GM18909 (cell line): ENCODE measurements around the gene NFIA.

Experiments
- ATAC-seq: cut with Tn5 transposase; IDR thresholded peaks from one replicate; pipeline ENCODE4 v1.9.1; 2021; ENCODE audit warnings: mild to moderate bottlenecking; ENCODE audit not compliant: unreplicated experiment, poor library complexity

The NFIA gene

GRCh38 chr1:61436016-61436415 is 353.7 kb downstream of the NFIA start:
- no peak for ATAC-seq

- no peak for ATAC-seq
Measured at GRCh38 chr1:61436491-61437120, 354.2 kb downstream of the NFIA start.

GRCh38 chr1:61439234-61439633 is 356.9 kb downstream of the NFIA start:
- ATAC-seq: no peak

DNA sequence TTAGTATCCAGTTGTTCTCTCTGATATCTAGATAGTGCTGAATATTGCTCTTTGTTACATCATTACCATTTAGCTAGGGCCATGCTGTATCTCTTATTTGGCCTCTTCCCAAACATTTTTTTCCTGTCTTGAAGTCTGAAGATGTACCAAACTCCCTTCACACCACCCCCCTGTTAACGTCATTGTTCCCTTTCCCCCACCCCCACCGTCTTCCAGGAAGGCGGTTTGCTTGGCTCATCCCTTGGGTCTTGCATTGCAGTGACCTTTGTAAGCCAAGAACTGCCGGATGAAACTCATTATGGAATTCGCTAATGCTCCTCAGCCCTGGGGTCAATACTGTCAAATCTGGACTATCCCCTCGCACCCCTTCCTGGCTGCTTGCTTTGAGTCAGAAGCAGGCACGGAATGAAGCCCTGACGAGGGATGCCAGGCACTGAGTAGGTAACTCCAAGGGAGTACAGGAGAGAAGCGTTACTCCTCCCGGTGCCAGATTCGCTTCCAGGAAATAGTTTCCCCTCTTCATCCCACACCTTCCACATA is 359.4 kb downstream of the NFIA start:
- ATAC-seq: no peak

- no peak for ATAC-seq
Measured at GRCh38 chr1:61442544-61442943, 360.2 kb downstream of the NFIA start.

- ATAC-seq: no peak
Measured at GRCh38 chr1:61444288-61444687, 361.9 kb downstream of the NFIA start.

DNA sequence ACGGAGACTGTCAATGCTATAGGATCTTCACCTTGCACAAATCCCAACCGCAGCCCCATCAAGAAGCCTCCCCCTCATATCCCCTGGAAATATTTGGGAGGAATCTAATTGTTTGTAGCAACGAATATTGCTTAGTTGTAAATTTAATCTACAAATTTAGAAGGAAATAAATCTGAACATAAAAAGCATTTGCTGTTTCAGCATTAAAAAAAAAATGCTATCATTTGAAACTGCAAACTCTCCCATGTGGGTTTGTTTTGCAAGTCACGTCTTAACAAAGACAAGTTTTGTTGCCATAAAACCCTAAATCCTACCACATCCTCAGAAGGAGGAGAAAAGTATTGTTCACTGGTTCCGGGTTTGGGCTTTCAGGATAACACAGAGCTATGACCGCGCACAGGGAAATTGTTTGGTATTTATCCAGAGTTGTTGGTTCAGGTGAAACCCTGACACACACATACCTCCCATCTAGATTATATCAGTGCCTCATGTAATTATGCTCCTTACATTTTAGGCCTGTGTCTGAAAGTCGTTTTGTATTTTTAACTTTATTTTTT is 363.0 kb downstream of the NFIA start:
- no peak for ATAC-seq

- ATAC-seq: no peak
Measured at GRCh38 chr1:61446531-61446991, 364.2 kb downstream of the NFIA start.

DNA sequence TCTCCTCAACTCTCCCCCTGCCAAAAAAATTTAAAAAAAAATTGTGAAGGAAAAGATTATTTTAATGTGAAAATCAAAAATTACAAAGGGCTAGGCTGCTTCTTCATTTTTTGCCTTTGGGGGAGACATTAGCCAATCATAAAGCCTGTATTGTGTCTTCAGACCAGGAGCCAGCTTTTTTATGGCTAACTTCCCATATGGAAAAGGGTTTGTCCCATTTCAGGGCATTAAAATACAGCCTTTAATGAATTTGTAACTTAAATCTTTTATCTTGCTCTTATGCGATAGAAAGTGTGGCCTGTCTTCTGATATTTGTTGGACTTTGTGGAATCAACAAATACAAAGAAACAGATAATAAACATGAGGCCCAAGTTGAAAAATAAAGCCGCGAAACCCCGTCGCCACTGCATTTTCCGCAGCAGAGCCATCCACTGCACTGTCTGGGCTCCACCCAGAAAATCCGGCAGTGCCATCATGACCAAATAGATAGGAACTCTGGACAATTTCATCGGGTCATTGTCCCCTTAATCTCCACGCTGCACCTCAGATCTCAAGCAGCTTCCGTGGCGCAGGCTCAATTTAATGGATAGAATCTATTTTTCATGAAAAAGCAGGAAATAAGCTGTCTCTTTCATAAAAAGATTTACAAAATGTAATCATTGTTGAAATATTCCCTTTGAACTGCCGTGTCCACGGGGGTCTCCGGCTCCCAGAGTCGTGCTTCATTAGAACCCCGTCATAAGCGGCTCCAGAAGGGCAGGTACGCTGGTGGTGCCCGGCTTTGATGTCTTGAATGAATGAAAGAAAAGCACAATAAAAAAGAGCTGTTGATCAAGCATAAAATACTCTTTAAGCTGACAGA is 365.0 kb downstream of the NFIA start:
- no peak for ATAC-seq

GRCh38 chr1:61447968-61448430 is 365.6 kb downstream of the NFIA start:
- ATAC-seq: no peak

DNA sequence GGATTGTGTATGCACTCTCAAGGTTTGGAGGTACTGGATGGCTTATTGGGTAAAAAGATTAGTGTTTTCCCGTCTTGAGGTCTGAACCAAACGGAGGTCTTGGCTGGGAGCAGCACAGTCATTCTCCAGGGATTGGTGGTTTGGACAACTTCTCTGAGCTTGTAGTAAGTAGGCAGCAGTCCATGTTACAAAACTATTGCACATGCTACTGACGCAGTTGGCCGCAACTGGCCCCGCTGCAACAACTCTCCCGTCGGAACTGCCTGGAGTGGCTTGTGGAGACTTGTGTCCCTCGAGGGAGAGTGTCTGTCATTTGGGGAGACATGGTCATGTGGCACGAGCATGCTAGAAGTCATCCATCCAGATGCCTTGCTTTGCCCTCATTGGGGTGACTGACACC is 366.6 kb downstream of the NFIA start:
- ATAC-seq: no peak

DNA sequence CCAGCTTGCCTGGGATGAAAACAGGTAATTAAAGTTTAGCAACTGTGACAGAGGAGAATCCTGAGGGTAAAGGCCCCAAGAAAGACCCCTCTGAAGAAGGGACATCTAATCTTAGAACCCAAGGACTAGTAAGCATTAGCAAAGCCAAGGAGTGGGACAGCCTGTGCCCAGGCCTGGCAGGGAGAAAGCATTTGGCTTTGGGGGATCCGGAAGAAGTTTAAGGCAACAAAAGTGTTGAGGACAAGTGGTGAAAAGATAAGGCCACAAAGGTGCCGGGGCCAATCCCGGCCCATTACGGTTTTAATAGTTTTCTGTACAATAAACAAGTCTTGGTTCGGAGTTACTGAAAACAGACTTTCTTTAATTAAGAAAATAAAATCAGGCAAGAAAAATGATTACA is 367.0 kb downstream of the NFIA start:
- no peak for ATAC-seq

GRCh38 chr1:61450454-61450853 is 368.1 kb downstream of the NFIA start:
- no peak for ATAC-seq

- ATAC-seq: no peak
Measured at GRCh38 chr1:61450872-61451571, 368.7 kb downstream of the NFIA start.

GRCh38 chr1:61451572-61451968 is 369.2 kb downstream of the NFIA start:
- ATAC-seq: no peak

DNA sequence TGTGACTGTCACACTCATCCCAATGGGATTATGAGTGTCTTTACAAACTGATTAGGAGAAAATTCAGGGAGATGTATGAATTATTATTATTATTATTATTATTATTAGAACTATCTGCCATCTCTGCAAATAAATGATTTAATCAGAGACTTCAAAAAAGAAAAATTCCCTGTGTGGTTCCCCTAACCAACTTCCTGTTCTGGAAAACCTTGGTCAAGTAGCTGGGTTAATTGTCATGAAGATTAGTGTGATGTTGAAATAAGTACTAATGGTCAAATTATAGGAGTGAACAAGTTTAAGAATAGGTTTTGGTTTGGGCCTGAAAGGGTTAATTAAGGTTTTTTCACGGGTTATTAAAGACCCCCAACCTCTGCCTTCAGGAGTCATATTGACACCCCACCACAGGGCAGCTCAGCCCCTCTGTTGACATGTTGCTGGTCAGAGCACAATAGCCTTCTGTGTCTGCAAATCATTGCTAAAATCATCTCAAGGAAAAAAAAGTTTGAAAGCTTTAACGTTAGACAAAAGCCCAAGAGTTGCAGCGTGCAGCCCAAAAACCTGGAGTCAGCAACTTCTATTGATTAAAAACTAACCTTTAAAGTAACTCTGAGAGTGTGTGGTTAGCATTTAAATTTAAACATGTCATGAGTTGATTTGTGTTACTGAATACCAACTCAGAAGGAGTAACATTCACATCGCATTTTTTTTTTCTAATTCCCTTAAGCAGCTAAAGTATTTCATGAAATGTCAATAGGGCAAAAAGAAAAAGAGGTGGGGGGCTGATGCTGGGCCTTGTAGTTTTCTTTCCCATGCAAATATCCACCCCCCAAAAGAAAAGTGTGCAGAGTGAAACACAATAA is 370.0 kb downstream of the NFIA start:
- no peak for ATAC-seq

DNA sequence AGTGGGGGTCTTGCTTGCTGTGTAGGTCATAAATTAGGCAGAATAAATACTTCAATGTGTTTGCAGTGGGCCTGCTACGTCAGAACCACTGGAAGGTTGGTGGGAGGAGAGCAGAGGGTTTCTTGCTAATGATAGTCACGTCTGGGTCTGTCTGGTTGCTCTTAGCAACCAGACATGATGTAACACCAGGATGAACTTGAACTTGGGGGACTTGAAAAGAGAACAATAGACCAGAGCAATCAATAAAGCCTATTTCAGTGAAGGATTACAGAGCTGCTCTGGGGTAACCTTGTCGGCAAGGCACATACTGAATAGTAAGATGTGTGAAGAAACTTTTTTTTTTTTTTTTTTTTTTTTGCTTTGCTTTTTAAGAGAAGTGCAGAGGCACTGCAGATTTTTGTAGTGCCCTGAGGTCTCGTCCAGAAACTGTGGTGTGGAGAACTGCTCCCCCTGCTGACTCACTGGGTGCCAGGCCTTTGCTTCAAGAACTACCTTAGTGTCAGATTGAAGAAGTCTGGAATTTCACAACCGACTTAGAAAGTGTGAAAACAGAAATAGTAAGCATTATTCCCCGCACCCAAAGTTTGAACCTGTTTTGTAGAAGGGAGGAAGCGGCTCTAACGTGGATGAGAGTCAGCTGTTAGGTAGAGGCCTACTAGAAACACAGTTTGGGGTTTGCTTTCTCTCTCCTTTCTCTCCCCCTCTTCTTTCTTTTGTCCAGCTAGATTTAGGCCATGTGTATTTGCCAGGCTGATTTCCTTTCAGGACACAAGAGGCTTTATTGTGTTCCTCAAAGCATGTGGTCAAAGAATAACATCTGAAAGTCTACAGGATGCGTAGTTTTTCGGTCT is 371.0 kb downstream of the NFIA start:
- peak; percentile 88 for ATAC-seq

DNA sequence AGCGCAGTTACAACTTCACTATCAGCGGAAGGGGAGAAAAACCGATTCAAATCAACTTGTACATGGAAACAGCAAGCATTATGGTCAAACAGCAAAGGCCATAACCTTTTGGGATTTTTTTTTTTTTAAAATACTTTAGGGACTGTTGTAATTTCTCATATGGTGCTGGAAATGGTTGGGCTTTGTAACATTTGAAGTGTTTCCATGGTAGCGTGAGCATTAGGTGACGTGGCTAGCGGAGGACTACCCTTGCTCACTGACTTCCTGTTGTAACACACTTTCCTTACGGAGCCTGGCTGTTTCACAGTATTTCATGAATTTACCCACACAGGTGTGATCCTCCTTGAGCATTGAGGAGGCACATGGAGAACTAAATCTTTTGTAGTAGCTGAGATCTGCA is 373.0 kb downstream of the NFIA start:
- no peak for ATAC-seq
